Tibial nerve (tissue), 4 donors: ENCODE results near the gene MDFI. TPM values are rescaled to one million over a fixed set of nuclear protein-coding genes. Genes with fewer than 3 reads are reported as not detected.
A peak's percentile ranks its signal among the peaks of the same experiment; 100 is the strongest.

Source experiments
- DNase-seq, 2 donors: peaks; one replicate each; pipeline ENCODE4 v3.0.0-alpha.2; 2019; ENCODE audit warnings: low spot score in 2 of 2
- H3K27ac ChIP-seq, 4 donors: fragments of 200-600 bp; sonication (generic) in 3 of 4; one replicate each; pipeline ENCODE4 v1.5.1; 2017 to 2019; ENCODE audit warnings: mild to moderate bottlenecking in 1 of 4
- H3K27me3 ChIP-seq, 2 donors: fragments of 200-600 bp; sonication (generic) in 1 of 2; one replicate each; pipeline versions ENCODE4 v1.5.1 to v1.6.0; 2017 to 2019
- H3K36me3 ChIP-seq, 3 donors: fragments of 200-600 bp; sonication (generic); one replicate each; pipeline ENCODE4 v1.5.1; 2018 to 2019
- H3K4me1 ChIP-seq, 4 donors: fragments of 200-600 bp; sonication (generic) in 3 of 4; one replicate each; pipeline ENCODE4 v1.5.1; 2017 to 2019
- H3K4me3 ChIP-seq, 4 donors: fragments of 200-600 bp; sonication (generic) in 3 of 4; one replicate each; pipeline ENCODE4 v1.5.1; 2017 to 2019; ENCODE audit warnings: mild to moderate bottlenecking in 1 of 4, moderate library complexity in 1 of 4
- H3K9me3 ChIP-seq, 4 donors: fragments of 200-600 bp; sonication (generic) in 3 of 4; one replicate each; pipeline ENCODE4 v1.5.1; 2017 to 2019
- CTCF ChIP-seq, 5 experiments: fragments of 200-600 bp in 3 of 5; fragments of 450-650 bp in 2 of 5; sonication (generic) in 3 of 5; IDR thresholded peaks; one replicate each; pipeline ENCODE4 v1.5.1; 2016 to 2019; ENCODE audit warnings: antibody characterized with exemption in 5 of 5, mild to moderate bottlenecking in 3 of 5, moderate library complexity in 2 of 5
- EP300 ChIP-seq, 2 donors: sonication (generic); formaldehyde crosslinking; IDR thresholded peaks; one replicate each; pipeline ENCODE4 v1.6.1; 2017; ENCODE audit warnings: antibody characterized with exemption in 2 of 2, mild to moderate bottlenecking in 1 of 2
- POLR2A ChIP-seq, 2 donors: fragments of 450-650 bp; IDR thresholded peaks; one replicate each; pipeline ENCODE4 v1.6.1; 2017; ENCODE audit warnings: antibody characterized with exemption in 2 of 2, mild to moderate bottlenecking in 2 of 2, moderate library complexity in 2 of 2
- WGBS, 2 donors: methylation state at CpG; one replicate each; pipeline ENCODE4 v1.1.5; 2018; 5-methylcytosine and 5-hydroxymethylcytosine counted together
- total RNA-seq, 4 donors: library from RNA; depleted of rRNA; stranded (reverse); fragments of >200 nt; gene quantifications; one replicate each; pipeline ENCODE4 v1.1.0, GENCODE V29; 2016

MDFI gene
- total RNA-seq, 4 donors from 2014 or later = 13.5 to 31.8 (median 20.7) TPM

DNA sequence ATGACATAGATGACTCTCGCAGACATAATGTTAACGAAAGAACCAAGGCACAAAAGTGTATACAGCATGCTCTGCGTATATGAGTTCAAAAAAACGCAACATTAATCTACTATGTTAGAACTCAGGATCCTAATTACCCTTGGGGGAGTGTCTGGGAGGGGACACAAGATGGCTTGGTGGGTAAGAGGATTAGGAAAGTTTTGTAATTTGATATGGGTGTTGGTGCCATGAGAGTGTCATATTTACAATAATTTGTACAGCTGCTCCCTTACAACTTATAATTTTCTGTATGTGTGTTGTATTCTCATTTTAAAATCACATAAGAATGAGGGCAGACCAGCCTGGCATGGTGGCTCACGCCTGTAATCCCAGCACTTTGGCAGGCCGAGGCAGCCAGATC is 58.5 kb downstream of the MDFI start:
- H3K4me1 ChIP-seq = peaks cover 0 to 62% (median 28%) of the 10 kb centered on the region in 4 donors
- 89 to 93% methylated on average over 6 of the region's 6 CpGs for WGBS, 2 donors

DNA sequence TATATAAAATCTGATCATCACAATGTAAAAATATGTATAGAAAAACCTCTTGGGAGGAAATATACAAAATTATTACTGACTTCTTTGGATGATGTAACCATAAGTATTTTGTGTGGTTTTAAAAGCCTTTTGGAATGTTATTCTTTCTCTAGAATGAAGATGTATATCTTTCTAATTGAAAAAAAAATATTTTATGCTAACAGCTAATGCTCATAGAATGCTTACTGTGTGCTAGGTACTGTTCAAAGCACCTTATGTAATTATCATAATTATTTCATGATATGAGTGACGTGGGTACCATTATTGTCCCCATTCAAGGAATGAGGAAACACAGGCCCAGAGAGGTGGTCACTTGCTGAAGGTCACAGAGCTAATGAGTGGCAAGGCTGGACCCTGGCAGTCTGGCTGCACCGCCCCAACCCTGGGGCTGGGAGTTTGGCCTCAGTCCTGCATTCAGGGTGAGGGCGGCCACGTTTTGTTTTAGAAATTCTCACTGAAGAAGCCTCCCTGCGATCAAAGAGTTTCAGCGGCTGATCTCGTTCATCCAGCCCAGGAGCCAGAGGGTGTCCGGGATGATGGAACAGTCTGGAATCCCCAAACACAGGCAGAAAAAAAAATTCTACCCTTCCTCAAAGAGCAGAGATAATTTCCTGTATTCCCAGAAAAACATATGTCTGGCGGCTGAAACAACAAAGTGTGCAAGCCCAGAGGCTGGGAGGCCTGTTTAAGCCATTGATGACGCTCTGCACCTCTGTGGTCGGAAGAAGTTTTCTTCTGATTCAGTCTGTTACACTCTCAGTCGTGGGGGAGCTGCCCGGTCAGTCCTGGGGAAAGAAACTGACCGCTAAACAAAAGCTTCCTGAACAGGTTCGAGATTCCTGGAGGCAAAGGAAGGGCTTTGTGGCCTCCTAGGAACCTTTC is 59.9 kb downstream of the MDFI start:
- Histone ChIP-seq H3K4me3 (no peak overlapping the region), H3K9me3 (no peaks in the 10 kb centered on the region), H3K4me1 (peaks cover 0 to 68% (median 27%) of the 10 kb centered on the region in 4 donors), H3K27me3 (no peaks in the 10 kb centered on the region), H3K27ac (peak overlapping the region in 3 of 4 donors; percentile 21 to 85 (median 74)), H3K36me3 (no peaks in the 10 kb centered on the region)
- WGBS, 2 donors = 33 to 43% methylated on average over 15 of the region's 15 CpGs
- DNase-seq = no peak
- TF ChIP-seq EP300 (IDR thresholded peaks at IDR 0.05) (no peak), POLR2A (IDR thresholded peaks at IDR 0.05) (peak in 1 of 2 donors; percentile 11)

More for the DNA sequence above, 58.5 kb downstream of the MDFI start:
- no peak for TF ChIP-seq POLR2A (IDR thresholded peaks at IDR 0.05)
- no peak for TF ChIP-seq EP300 (IDR thresholded peaks at IDR 0.05)
- TF ChIP-seq CTCF (IDR thresholded peaks at IDR 0.05) = no peak
- DNase-seq = no peak
- Histone ChIP-seq H3K4me3 (no peak overlapping the region), H3K9me3 (no peaks in the 10 kb centered on the region), H3K27me3 (no peaks in the 10 kb centered on the region), H3K36me3 (no peaks in the 10 kb centered on the region), H3K27ac (no peak overlapping the region)

DNA sequence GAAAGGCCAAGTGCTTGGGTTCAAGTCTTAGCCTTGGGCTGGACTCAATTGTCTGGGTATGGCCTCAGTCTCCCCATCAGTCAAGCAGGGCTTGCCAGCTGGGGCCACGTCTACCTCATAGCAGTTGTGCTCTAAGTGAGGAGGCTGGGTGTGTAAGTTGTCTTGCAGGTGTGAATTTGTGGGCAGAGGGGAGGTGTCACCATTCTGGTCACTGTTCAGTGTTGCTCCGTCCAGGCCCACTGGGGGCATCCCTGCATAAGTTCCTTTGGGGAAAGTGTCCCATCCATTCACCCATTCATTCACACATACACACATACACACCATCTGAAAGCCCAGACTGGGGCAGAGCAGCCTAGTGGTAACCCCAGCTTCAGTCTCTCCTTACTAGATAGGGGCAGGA is 60.8 kb downstream of the MDFI start:
- Histone ChIP-seq H3K27ac (peak overlapping the region in 3 of 4 donors; percentile 21 to 85 (median 74)), H3K36me3 (no peaks in the 10 kb centered on the region), H3K27me3 (no peaks in the 10 kb centered on the region), H3K4me1 (peaks cover 0 to 68% (median 24%) of the 10 kb centered on the region in 4 donors), H3K4me3 (no peak overlapping the region), H3K9me3 (no peaks in the 10 kb centered on the region)
- WGBS, 2 donors = 71 to 72% methylated on average over 2 of the region's 2 CpGs
- no peak for DNase-seq
- TF ChIP-seq POLR2A (IDR thresholded peaks at IDR 0.05) (no peak), CTCF (IDR thresholded peaks at IDR 0.05) (no peak), EP300 (IDR thresholded peaks at IDR 0.05) (no peak)

GRCh38 chr6:41700463-41701347 is 62.4 kb downstream of the MDFI start:
- Histone ChIP-seq H3K4me3 (no peak overlapping the region), H3K4me1 (peaks cover 0 to 74% (median 36%) of the 10 kb centered on the region in 4 donors), H3K27ac (peak overlapping the region in 3 of 4 donors; percentile 46 to 63 (median 47)), H3K36me3 (no peaks in the 10 kb centered on the region), H3K27me3 (no peaks in the 10 kb centered on the region), H3K9me3 (no peaks in the 10 kb centered on the region)
- DNase-seq = no peak
- TF ChIP-seq EP300 (IDR thresholded peaks at IDR 0.05) (no peak), POLR2A (IDR thresholded peaks at IDR 0.05) (no peak), CTCF (IDR thresholded peaks at IDR 0.05) (no peak)
- 71 to 76% methylated on average over 19 to 20 of the region's 20 CpGs for WGBS, 2 donors

- H3K27ac ChIP-seq = peak overlapping the region in 2 of 4 donors; percentile 46 to 63
- H3K9me3 ChIP-seq = no peaks in the 10 kb centered on the region
- no peaks in the 10 kb centered on the region for H3K36me3 ChIP-seq
- H3K4me1 ChIP-seq = peaks cover 0 to 86% (median 49%) of the 10 kb centered on the region in 4 donors
- TF ChIP-seq CTCF (IDR thresholded peaks at IDR 0.05) = no peak
- no peak for TF ChIP-seq POLR2A (IDR thresholded peaks at IDR 0.05)
- TF ChIP-seq EP300 (IDR thresholded peaks at IDR 0.05) = no peak
- H3K4me3 ChIP-seq = no peak overlapping the region
- H3K27me3 ChIP-seq = no peaks in the 10 kb centered on the region
- WGBS, 2 donors = 88 to 92% methylated on average over 10 of the region's 10 CpGs
- no peak for DNase-seq
Measured at GRCh38 chr6:41702089-41702745, 63.9 kb downstream of the MDFI start.
